HPDE6-E6E7 (cell line): ENCODE measurements around the gene NETO1.

ENCODE experiments used
- DNase-seq: peaks from one replicate; pipeline ENCODE4 v3.0.0; 2011; ENCODE audit warnings: missing footprints; ENCODE audit errors: extremely low spot score

NETO1 gene

GRCh38 chr18:72727776-72728175 lies 140.0 kb downstream of the NETO1 start:
- DNase-seq = peak; percentile 27

- DNase-seq = no peak
Measured at GRCh38 chr18:72727038-72727655, 140.6 kb downstream of the NETO1 start.

GRCh38 chr18:72726201-72726600 lies 141.6 kb downstream of the NETO1 start:
- DNase-seq = no peak

GRCh38 chr18:72721330-72721729 lies 146.5 kb downstream of the NETO1 start:
- DNase-seq = no peak

- DNase-seq = no peak
Measured at GRCh38 chr18:72720116-72720515, 147.7 kb downstream of the NETO1 start.

GRCh38 chr18:72704202-72704601 lies 163.6 kb downstream of the NETO1 start:
- DNase-seq = no peak

GRCh38 chr18:72700961-72701710 lies 166.7 kb downstream of the NETO1 start:
- DNase-seq = peak; percentile 16

GRCh38 chr18:72697706-72698105 lies 170.1 kb downstream of the NETO1 start:
- no peak for DNase-seq

- no peak for DNase-seq
Measured at GRCh38 chr18:72692595-72692994, 175.2 kb downstream of the NETO1 start.
